HL-60/S4 treated with retinoic acid at 250 ng/mL for 4 days and 3 days (cell line): ENCODE measurements around the gene NTRK1.

ENCODE experiments used
- in situ Hi-C: fragments of 300-500 bp; cut with MboI; formaldehyde crosslinking; loops from 2 replicates; pipeline ENCODE4 v1.7.0; 2022; ENCODE audit warnings: low sequenced_read_pairs

Gene NTRK1

GRCh38 chr1:156836892-156837291 is 23.8 kb upstream of the NTRK1 start:
- in situ Hi-C loops = no loop called here

GRCh38 chr1:156838972-156839371 is 21.7 kb upstream of the NTRK1 start:
- in situ Hi-C loops = no loop called here

GRCh38 chr1:156839426-156840109 is 21.1 kb upstream of the NTRK1 start:
- in situ Hi-C loops = no loop called here

- in situ Hi-C loops = no loop called here
These were observed 20.3 kb upstream of the NTRK1 start for GRCh38 chr1:156840186-156840897.

- in situ Hi-C loops = no loop called here
These were observed 19.8 kb upstream of the NTRK1 start for GRCh38 chr1:156840898-156841279.

DNA sequence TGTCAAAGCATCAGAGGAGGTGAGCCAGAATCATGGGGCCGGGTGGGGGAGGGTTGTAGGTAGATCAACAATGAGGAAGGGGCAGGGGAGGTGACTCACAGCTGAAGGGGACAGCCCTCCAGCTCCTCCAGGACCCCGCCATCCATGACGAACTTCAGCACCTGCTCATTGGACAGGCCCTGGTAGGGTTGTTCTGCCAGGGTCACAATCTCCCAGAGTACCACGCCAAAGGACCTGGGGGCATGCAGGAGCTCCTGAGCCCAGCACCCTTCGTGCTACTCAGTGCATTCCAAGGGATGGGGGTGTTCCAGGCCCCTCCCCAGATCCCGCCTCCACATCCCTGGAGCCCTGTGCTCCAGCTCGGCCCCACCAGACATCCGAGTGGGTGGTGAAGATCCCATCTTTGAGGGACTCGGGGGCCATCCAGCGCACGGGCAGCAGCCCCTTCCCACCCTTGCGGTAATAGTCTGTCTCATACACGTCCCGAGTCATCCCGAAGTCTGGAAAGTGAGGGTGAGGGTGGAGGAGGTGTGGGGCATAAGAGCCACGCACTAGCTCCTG is 19.3 kb upstream of the NTRK1 start:
- in situ Hi-C loops = no loop called here

GRCh38 chr1:156842618-156843300 is 17.9 kb upstream of the NTRK1 start:
- in situ Hi-C loops = no loop called here

DNA sequence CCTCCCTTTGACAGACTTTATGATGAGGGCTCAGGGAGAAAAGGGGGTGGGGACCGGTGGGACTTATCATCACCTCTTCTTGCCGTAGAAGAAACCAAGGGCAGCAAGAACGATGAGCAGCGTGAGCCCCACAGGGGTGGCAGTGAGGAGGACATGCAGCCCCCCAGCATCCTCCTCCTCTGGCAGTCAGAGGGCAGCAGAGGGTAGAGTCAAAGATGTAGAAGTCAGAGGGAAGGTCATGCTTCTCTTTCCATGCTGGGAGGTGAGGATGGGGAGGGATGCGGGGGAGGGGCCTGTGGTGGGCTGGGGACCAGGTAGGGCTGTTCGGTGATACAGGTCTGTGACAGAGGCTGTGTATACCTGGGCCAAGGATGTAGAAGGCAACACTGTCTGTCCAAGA is 16.6 kb upstream of the NTRK1 start:
- in situ Hi-C loops = no loop called here

DNA sequence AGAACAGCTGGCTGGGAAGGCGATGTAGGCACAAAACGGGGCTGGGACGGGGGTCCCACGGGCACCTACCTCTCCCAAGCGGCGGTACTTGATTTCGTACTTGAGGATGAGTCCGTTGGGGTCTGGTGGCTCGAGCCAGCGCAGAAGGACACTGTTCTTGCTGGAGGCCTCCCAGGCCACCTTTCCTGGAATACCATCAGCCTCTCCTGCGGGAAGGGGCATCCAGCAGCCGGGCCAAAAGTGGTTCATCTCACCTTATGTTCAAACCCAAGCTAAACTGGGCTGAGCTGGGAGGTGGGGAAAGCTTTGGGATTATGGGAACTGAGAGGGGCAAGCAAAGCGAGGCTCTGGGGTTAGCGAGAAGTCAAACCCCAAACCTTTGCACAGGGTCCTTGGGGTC is 16.0 kb upstream of the NTRK1 start:
- in situ Hi-C loops = no loop called here

DNA sequence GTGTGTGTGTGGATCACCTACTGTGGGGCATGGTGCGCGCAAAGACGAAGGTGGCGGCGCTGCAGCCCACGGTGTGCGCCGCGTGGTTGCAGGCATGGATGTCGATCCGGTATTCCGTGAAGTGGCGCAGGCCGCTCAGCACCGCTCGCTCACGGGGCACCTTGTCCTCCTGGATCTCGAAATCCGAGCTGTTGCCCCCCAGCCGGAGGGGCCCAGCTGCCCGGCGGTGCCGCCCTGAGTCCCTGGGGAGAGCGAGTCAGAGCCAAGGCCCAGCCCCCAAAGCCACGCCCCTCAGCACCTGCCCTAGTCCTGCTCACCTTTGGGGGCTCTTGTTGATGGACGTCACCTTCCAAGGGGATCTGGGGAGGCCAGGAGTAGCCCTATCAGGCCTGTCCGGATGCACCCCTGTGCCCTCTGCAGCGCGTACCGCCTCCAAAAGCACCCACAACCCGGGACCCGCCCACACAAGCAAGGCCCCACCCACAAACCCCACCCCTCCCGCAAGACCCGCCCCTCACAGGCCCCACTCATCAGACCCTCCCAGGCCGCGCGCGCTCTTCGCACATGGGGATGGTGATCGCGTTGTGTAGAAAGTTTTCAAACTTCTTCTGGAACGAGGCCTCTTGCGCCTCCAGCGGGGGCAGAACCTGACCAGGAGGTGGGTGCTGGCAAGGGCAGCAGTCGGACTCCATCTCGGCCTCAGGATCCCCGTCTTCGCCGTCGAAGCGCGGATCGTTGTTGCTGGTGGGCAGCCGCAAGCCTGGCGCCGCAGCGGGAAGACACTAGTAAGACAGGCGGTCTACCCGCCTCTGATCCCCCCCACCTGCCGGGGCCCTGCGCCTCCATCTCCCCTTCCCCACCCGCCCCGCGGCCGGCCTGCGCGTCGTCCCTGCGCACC is 15.4 kb upstream of the NTRK1 start:
- in situ Hi-C loops = no loop called here

DNA sequence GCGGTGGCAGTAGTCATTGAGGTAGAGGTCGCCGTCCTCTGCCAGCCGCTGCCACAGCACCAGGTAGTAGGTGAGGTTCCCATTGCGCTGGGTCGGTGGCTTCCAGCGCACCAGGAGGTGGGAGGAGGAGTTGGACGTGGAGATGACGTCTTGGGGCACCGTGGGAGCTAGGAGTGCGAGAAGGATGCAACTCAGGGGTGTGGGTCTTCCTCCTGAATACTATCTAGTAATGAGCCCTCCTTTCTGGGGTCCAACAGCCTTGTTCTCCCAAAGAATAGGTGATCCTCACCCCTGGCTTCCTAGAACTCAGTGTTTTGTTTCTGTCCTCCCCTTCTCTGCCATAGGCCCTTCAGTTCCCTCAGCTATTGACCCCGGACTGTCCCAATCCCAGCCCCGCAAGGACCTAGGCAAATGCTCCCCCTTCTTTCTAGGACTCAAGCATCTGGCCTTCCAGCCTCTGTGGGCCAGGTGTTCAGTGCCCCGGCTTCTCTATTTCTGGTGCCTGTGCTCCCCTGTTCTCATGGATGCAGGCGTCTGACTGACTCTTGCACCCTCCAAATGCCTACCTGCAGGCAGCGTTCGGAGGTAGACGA is 14.6 kb upstream of the NTRK1 start:
- in situ Hi-C loops = no loop called here

DNA sequence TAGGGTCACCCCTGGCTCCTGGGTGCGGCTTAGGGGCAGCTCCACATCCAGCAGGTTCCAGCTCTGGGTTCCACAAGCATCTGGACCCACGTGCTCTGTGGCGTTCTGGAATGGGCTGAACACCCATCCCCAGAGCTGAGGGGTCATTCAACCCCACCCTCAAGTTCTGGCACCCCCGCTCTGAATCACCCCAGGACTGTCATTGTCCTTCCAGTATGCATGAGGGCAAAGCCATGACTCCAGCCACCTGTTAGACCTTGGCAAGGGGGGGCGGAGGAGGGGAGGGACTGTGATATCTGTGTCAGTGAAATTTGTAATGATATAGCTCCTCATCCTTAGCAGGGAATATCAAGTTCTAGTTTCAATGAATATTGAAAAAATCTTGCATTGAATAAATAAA is 14.0 kb upstream of the NTRK1 start:
- in situ Hi-C loops = no loop called here

- in situ Hi-C loops = no loop called here
These were observed 12.8 kb upstream of the NTRK1 start for GRCh38 chr1:156847591-156848460.

- in situ Hi-C loops = no loop called here
These were observed 12.1 kb upstream of the NTRK1 start for GRCh38 chr1:156848461-156849150.

DNA sequence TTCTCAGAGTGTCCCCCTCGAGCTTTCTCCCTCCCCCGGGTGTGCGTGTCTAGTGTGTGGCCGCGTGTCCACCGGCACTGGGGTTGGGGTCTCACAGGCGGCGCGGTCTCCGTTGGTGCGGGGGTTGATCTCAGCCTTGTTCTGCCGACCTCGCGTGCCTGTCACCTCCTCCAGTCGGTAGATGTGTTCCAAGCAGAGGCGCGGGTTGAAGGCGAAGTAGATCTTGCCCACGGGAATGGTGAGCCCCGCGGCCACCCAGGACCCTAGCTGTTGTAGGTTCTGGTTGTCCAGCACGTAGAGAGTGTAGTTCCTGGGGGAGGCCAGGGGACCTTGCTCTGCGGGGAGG is 11.5 kb upstream of the NTRK1 start:
- in situ Hi-C loops = no loop called here

DNA sequence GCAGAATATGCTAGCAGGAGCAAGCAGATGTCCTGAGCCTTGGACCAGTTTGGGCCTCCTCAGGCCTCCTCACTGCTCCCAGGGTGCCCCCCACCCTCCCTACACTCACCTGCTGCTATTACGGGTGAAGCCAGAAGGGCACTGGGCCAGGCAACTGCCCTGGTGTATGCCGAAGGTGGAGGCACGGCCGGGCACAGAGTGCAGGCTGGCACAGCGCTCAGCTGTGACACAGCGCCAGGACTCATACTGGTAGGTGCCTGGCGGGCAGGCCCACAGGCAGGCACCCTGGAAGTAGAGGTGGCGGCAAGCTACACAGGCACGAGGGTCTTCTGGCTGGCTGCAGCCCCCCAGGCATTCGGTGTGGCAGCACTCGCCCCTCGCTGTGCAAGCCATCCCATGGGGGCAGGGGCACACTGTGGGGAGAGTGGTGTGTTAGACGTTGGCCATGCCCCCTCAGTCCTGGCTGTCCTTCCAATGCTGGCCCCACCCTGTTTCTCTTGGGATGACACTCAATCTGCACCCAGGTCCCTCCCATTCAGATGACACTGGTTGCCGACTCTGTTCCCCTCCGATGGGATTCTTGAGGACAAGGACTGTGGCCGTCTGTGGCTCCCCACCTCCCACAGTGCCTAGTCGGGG is 8.8 kb upstream of the NTRK1 start:
- in situ Hi-C loops = no loop called here

DNA sequence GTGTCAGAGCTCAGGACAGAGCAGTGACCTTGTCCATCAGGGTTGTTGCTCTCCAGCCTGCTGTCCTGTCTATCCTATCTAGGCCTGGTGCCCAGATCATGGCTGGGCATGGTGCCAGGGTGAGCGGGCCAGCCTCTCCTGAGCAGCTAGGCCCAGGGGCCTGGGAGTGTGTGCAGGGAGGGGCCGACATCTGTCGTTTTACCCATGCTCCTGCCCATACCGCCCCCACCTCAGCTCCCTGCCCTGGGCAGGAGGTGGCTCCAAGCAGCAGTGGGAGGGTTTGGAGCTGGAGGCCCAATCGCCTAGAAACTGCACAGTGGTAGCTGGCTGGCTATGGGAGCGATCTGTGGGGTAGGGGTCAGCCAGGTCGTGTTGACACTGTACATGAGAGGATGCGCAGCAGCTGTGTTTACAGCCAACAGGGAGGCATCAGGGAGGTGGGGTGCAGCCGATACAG is 8.2 kb upstream of the NTRK1 start:
- in situ Hi-C loops = no loop called here

- in situ Hi-C loops = no loop called here
These were observed 6.9 kb upstream of the NTRK1 start for GRCh38 chr1:156853761-156854160.
